HG02852 (cell line): Measurements from ENCODE around the gene MAB21L4.

ENCODE experiments used
- ATAC-seq: cut with Tn5 transposase; IDR thresholded peaks from one replicate; pipeline ENCODE4 v1.9.1; 2021; ENCODE audit warnings: mild to moderate bottlenecking, moderate library complexity; ENCODE audit not compliant: unreplicated experiment

Gene MAB21L4

GRCh38 chr2:240898108-240898730, 2.3 kb upstream of the MAB21L4 start:
- no peak for ATAC-seq

- ATAC-seq: no peak
Observed at GRCh38 chr2:240896871-240897692, 1.1 kb upstream of the MAB21L4 start.

DNA sequence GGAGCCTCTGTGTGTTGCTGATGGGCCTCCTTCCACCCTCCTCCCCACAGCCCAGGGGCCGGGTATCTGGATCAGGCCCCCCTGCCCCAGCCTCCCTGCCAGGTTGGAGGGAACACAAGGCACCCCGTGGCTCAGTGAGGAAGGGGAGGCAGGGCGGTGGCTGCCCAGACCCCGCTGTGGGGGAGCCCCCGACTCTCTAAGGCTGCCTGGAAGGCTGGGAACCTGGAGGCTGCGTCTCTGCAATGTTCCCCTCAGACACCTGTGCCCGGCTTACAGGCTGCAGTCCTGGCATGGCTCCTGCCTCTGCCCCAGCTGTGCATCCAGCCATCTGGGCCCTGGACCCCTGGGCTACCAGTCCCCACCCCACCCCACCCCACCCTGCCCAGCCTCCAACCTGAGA, 438 bp upstream of the MAB21L4 start:
- no peak for ATAC-seq

DNA sequence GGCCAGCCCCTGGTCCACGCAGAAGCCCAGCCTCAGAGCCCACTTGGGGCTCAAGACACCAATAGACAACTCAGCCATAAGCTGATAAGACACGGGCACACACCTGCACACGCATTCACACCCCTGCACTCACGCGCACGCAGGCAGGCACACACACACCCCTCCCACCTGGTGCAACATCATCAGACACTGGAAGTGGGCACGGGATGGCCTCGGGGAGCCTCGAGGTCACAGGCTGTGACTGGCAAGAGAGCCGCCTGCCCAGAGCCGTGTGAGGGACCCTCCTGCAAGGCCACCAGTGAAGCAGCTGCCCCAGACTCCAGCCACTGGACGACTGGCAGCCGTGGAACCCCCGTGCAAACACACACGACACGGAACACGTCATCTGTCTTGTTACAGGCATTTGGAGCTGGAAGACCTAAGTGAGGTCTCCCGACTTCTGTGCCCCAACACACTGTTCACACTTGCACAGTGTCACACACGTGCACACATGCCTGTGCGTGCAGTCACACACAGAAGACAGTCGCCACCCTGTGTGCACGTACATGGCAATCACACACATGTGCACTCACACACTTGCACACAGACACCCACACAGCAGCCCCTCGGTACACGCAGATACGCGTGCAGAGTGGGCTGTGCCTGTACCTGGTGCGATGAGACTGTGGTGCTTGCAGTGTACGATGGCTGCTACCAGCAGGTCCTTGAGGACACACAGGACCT, 959 bp downstream of the MAB21L4 start:
- no peak for ATAC-seq

GRCh38 chr2:240894006-240894405, 1.9 kb downstream of the MAB21L4 start:
- ATAC-seq: no peak

DNA sequence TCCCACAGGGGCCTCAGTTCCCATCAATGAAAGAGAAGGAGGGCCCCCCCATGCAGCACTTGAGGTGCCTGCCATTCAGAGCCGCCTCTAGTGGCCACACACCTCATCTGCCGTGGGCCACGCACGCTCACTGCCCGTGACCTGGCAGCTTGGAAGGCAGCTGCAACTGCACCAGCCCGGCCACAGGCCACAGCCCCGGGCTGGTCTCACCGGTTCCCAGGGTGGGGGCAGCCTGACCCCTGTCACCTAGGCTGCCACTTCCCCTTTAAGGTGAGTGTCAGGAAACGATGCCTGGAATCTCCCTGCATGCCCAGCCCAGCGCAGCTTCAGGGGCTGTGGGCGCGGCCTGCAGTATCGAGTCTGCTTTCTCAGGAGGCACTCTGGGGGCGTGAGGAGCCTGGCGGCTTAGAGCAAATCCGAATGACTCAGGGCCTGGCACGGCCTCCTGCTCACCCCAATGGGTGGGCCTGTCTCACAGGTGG, 2.6 kb downstream of the MAB21L4 start:
- ATAC-seq: no peak

- ATAC-seq: no peak
Observed at GRCh38 chr2:240892925-240893324, 3.0 kb downstream of the MAB21L4 start.

DNA sequence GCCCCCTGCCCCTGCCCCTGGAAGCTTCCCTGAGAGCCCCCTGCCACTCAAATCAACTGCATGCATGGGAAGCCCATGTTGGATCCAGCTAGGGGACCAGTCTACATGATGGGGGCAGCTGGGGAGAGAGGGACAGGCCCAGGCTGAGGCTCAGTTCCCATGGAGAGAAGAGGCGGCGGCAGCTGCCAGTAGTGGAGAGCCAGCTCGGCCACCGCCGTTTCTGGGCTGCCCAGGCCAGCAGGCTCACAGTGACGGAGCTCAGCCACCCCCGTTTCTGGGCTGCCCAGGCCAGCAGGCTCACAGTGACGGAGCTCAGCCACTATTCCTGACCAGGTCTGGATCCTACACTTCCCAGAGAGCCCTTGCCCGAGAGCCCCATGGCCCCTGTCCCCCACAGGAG, 3.6 kb downstream of the MAB21L4 start:
- no peak for ATAC-seq

DNA sequence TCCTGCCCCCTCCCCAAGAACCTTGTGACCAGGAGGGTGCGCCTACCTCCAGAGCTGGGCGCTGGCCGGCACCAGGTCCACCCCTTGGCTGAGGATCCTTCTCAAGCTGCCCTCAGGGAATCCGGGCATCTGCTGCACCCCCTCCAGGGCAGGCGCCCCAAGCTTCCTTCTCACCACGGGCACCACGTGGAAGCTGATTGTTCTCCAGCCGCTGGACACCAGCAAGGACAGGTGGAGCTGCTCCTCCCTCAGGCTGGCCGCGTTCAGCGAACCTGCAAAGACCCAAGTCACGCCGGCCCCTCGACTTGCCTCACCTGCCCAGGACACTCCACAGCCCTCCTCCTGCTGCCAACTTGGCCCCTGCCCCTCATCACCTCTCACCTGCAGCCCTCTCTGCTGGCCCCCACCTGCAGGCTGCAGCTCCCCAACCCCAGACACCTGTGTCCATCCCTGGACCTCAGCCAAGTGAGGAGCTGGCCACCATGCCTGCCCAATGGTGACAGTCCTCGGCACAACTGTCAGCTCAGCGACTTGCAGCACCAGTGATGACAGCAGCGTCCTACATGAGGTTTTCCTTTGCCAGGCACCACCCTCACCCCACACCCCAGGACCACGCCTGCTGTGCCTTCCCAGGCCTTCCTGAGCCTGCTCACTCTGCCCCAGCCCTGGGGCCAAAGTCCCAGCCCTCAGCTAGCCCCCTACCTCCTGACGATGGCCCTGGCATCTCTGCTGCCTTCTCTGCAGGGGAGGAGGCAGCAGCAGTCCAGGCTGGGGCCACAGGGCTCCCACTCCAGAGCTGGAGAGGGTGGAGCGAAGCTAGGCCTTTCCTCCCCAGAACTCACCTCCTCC, 4.2 kb downstream of the MAB21L4 start:
- no peak for ATAC-seq

- no peak for ATAC-seq
Observed at GRCh38 chr2:240890691-240891090, 5.3 kb downstream of the MAB21L4 start.

GRCh38 chr2:240889601-240890560, 6.1 kb downstream of the MAB21L4 start:
- no peak for ATAC-seq

GRCh38 chr2:240888890-240889573, 6.9 kb downstream of the MAB21L4 start:
- ATAC-seq: no peak

- no peak for ATAC-seq
Observed at GRCh38 chr2:240888130-240888889, 7.6 kb downstream of the MAB21L4 start.

GRCh38 chr2:240887631-240888030, 8.3 kb downstream of the MAB21L4 start:
- ATAC-seq: no peak

GRCh38 chr2:240886678-240887609, 9.0 kb downstream of the MAB21L4 start:
- no peak for ATAC-seq

- no peak for ATAC-seq
Observed at GRCh38 chr2:240886023-240886565, 9.9 kb downstream of the MAB21L4 start.

DNA sequence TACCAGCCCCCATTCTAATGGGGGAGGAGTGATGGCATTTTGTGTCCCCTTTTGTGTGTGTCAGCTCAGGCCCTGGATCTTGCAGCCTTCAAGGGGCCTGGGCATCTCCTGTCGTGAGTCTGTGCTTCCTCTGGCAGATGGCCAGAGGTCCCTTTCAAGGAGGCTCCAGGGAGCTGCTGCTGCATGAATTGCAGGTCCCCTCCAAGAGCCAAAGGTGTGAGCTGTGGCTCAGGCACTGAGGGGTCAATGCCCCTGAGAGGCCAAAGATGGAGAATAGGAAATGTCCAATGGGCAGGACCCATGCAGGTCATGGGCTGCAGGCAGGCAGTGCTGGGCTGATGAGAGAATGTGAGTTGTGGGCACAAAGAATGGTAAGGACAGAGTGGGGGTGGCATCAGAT, 10.4 kb downstream of the MAB21L4 start:
- no peak for ATAC-seq
